Measurements from ENCODE around the gene MARCHF3.
"Not testable (repeated sequence)": the region's sequence is repeated elsewhere in the genome, so short reads cannot be mapped to it uniquely, and the experiment has no call there.

Gene MARCHF3

GRCh38 chr5:126911986-126912385, 118.4 kb downstream of the MARCHF3 start:
- DNase-seq: no peak

GRCh38 chr5:126909856-126910255, 120.5 kb downstream of the MARCHF3 start:
- no peak for DNase-seq

GRCh38 chr5:126904407-126904806, 126.0 kb downstream of the MARCHF3 start:
- DNase-seq: not testable (repeated sequence)

GRCh38 chr5:126900796-126901195, 129.6 kb downstream of the MARCHF3 start:
- no peak for DNase-seq

GRCh38 chr5:126899476-126899875, 130.9 kb downstream of the MARCHF3 start:
- no peak for DNase-seq

GRCh38 chr5:126897851-126898630, 132.3 kb downstream of the MARCHF3 start:
- DNase-seq: no peak

GRCh38 chr5:126896170-126896702, 134.1 kb downstream of the MARCHF3 start:
- no peak for DNase-seq

GRCh38 chr5:126895712-126896111, 134.6 kb downstream of the MARCHF3 start:
- not testable (repeated sequence) for DNase-seq

GRCh38 chr5:126890414-126890813, 139.9 kb downstream of the MARCHF3 start:
- not testable (repeated sequence) for DNase-seq

GRCh38 chr5:126888175-126888574, 142.2 kb downstream of the MARCHF3 start:
- no peak for DNase-seq

GRCh38 chr5:126884269-126884819, 146.0 kb downstream of the MARCHF3 start:
- no peak for DNase-seq

- no peak for DNase-seq
Observed at GRCh38 chr5:126883564-126884245, 146.7 kb downstream of the MARCHF3 start.

GRCh38 chr5:126881821-126882600, 148.3 kb downstream of the MARCHF3 start:
- DNase-seq: no peak

GRCh38 chr5:126878634-126879033, 151.7 kb downstream of the MARCHF3 start:
- DNase-seq: no peak

- no peak for DNase-seq
Observed at GRCh38 chr5:126878085-126878484, 152.3 kb downstream of the MARCHF3 start.

- no peak for DNase-seq
Observed at GRCh38 chr5:126877602-126878001, 152.8 kb downstream of the MARCHF3 start.

GRCh38 chr5:126875303-126875785, 155.0 kb downstream of the MARCHF3 start:
- no peak for DNase-seq

- DNase-seq: no peak
Observed at GRCh38 chr5:126872561-126873354, 157.6 kb downstream of the MARCHF3 start.

GRCh38 chr5:126871441-126871840, 158.9 kb downstream of the MARCHF3 start:
- no peak for DNase-seq

GRCh38 chr5:126869005-126869451, 161.3 kb downstream of the MARCHF3 start:
- no peak for DNase-seq

GRCh38 chr5:126868338-126869004, 161.9 kb downstream of the MARCHF3 start:
- DNase-seq: no peak

Data from NCI-H1694 (cell line).